Measurements from ENCODE around the gene MAN1A2. TPM values are rescaled to one million over a fixed set of nuclear protein-coding genes. Genes with fewer than 3 reads are reported as not detected.

Gene MAN1A2
- total RNA-seq, 4 donors from 2014 or later = 55.0 to 84.2 (median 79.8) TPM

DNA sequence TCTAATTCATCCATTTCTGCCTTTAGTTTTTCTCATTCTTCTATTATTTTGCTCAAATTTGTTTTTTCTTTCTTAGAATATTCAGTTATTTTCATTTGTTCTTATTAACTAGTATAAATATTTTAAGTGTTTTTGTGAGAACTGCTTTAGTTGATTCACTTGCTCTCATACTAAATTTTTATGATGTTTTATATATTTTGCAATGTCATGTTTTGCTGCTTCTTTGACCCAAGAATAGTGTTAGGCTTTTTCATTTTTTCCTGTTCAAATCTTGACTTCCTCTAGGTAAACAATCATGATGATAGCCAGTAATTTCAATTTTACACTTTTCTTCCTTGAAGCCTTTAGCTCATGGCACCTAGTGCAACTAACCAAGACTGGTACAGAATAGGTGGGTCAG lies 45.2 kb downstream of the MAN1A2 start:
- H3K27ac ChIP-seq = no peak overlapping the region
- TF ChIP-seq, protein P1, sequence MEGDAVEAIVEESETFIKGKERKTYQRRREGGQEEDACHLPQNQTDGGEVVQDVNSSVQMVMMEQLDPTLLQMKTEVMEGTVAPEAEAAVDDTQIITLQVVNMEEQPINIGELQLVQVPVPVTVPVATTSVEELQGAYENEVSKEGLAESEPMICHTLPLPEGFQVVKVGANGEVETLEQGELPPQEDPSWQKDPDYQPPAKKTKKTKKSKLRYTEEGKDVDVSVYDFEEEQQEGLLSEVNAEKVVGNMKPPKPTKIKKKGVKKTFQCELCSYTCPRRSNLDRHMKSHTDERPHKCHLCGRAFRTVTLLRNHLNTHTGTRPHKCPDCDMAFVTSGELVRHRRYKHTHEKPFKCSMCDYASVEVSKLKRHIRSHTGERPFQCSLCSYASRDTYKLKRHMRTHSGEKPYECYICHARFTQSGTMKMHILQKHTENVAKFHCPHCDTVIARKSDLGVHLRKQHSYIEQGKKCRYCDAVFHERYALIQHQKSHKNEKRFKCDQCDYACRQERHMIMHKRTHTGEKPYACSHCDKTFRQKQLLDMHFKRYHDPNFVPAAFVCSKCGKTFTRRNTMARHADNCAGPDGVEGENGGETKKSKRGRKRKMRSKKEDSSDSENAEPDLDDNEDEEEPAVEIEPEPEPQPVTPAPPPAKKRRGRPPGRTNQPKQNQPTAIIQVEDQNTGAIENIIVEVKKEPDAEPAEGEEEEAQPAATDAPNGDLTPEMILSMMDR (IDR thresholded peaks at IDR 0.05) = no peak
- no peak for TF ChIP-seq POLR2A (IDR thresholded peaks at IDR 0.05)
- H3K4me3 ChIP-seq (replicated peaks in 1 of 3) = no peak overlapping the region
- no peaks in the 10 kb centered on the region for H3K4me1 ChIP-seq
- no peak for DNase-seq
- intact Hi-C loops (cut with DNase I) = no loop called here
- H3K9me3 ChIP-seq = no peaks in the 10 kb centered on the region
- peaks cover 0 to 3% of the 10 kb centered on the region in 2 donors for H3K36me3 ChIP-seq
- H3K27me3 ChIP-seq = no peaks in the 10 kb centered on the region

DNA sequence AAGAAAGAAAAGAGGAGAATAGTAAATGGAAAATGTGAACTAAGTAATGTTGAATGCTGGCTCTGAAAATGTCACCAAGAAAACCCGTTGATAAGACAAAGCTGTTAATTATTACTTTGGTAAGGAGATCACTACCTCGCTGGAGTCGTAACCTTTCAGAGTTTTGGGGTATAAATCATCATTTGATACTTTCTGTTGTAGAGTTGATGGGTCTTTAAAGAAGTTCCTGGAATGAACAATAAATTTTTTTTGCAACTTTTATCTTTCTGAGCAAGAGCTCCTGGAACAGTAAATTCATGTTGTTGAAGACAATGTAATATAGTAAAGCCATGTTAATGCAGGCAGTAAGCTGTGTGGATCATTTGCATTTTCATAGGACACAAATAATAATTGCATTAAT lies 46.2 kb downstream of the MAN1A2 start:
- no peak overlapping the region for H3K27ac ChIP-seq
- H3K27me3 ChIP-seq = no peaks in the 10 kb centered on the region
- no peak for DNase-seq
- no peak for TF ChIP-seq POLR2A (IDR thresholded peaks at IDR 0.05)
- no peaks in the 10 kb centered on the region for H3K9me3 ChIP-seq
- WGBS, 2 donors = 92 to 95% methylated on average over 3 of the region's 3 CpGs
- peaks cover 0 to 3% of the 10 kb centered on the region in 2 donors for H3K36me3 ChIP-seq
- H3K4me3 ChIP-seq (replicated peaks in 1 of 3) = no peak overlapping the region
- no peaks in the 10 kb centered on the region for H3K4me1 ChIP-seq
- intact Hi-C loops (cut with DNase I) = no loop called here

DNA sequence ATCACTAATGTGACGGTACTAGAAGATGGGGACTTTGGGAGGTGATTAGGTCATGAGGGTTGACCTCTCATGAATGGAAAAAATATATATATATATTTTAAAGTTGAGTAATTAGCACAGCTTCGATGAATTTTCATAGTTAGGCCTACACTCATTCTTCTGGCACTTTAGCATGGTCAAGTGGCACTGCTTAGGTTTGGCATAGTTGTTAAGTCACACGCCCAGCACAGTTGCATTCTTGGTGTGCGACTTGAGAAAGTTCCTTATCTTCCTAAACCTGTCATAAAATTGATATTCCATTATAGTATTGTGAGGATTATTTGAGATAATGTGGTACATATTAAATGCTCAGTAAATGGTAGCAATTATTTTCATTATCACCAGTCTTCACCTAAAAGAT lies 47.7 kb downstream of the MAN1A2 start:
- 95% methylated on average over 4 of the region's 4 CpGs for WGBS, 2 donors
- no peak for TF ChIP-seq POLR2A (IDR thresholded peaks at IDR 0.05)
- TF ChIP-seq, protein P1 (IDR thresholded peaks at IDR 0.05) = no peak

DNA sequence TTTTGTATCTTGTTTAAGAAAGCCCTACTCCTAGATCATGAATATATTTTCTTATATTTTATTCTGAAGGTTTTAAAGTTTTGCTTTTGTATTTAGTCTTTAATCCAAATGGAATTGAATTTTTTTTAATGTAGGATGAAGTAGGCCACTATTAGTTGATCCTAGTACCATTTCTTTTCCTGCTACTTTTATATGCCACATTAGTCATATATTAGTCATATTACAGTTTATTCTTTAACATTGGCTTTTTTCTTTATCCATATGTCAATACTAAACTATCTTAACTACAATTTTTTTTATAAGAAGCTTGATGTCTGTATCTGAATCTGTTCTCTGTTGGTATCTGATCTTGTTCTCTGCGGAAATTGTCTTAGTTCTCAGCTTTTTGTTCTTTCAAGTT lies 48.8 kb downstream of the MAN1A2 start:
- no peak for DNase-seq
- H3K36me3 ChIP-seq = peaks cover 0 to 3% of the 10 kb centered on the region in 2 donors
- intact Hi-C loops (cut with DNase I) = no loop called here
- TF ChIP-seq, protein P1 (IDR thresholded peaks at IDR 0.05) = no peak
- TF ChIP-seq POLR2A (IDR thresholded peaks at IDR 0.05) = no peak
- no peak overlapping the region for H3K27ac ChIP-seq
- WGBS, 2 donors = 96 to 98% methylated on average over 1 of the region's 1 CpG
- H3K9me3 ChIP-seq = no peaks in the 10 kb centered on the region
- no peak overlapping the region for H3K4me3 ChIP-seq (replicated peaks in 1 of 3)
- H3K4me1 ChIP-seq = no peaks in the 10 kb centered on the region
- H3K27me3 ChIP-seq = no peaks in the 10 kb centered on the region

More for the DNA sequence above, 47.7 kb downstream of the MAN1A2 start:
- Histone ChIP-seq H3K9me3 (no peaks in the 10 kb centered on the region), H3K27me3 (no peaks in the 10 kb centered on the region), H3K36me3 (peaks cover 0 to 3% of the 10 kb centered on the region in 2 donors), H3K4me3 (replicated peaks in 1 of 3) (no peak overlapping the region), H3K4me1 (no peaks in the 10 kb centered on the region), H3K27ac (no peak overlapping the region)
- intact Hi-C loops (cut with DNase I) = no loop called here
- no peak for DNase-seq

DNA sequence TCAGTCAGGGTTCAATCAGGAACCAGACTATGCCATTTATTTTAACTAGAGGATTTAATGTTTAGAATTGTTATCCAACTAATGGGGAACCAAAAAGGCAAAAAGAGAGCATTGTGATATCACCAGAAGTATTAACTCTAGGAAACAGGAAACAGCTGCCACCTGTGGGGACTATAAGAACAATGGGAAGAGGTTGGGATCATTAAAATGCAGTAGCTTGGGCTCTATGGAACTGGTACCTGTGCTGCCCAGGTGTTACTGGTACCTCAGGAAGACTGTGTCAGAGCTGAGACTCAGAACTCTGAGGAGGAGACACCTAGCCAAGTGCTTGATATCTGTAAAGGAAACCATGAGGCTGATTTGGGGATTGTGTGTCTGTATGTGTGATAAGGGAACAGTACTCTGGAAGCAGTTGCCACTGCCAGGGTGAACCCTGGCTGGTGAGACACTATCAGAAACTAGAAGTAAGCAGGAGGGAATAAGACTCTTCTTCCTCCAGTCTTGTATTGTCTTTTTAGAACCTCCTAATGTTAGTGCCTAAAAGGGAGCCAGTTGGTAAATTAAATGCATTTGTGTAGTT lies 49.4 kb downstream of the MAN1A2 start:
- no peak for DNase-seq
- no peaks in the 10 kb centered on the region for H3K27me3 ChIP-seq
- intact Hi-C loops (cut with DNase I) = no loop called here
- TF ChIP-seq POLR2A (IDR thresholded peaks at IDR 0.05) = no peak
- TF ChIP-seq, protein P1 (IDR thresholded peaks at IDR 0.05) = no peak
- H3K36me3 ChIP-seq = peaks cover 0 to 3% of the 10 kb centered on the region in 2 donors
- no peaks in the 10 kb centered on the region for H3K4me1 ChIP-seq
- H3K9me3 ChIP-seq = no peaks in the 10 kb centered on the region
- no peak overlapping the region for H3K4me3 ChIP-seq (replicated peaks in 1 of 3)
- H3K27ac ChIP-seq = no peak overlapping the region
